ENCODE data around the gene RBM38.

- TF ChIP-seq CTCF (IDR thresholded peaks at IDR 0.05; ENCODE audit: insufficient read depth, low read length, poor library complexity, severe bottlenecking) (no peak), EZH2phosphoT487 (conservative IDR thresholded peaks at IDR 0.05; ENCODE audit: low read length) (no peak)
Measured at GRCh38 chr20:57378646-57379262, 12.4 kb upstream of the RBM38 start.
